Activated CD4-positive, alpha-beta T cell treated with anti-CD3 and anti-CD28 coated beads, Interleukin-2, amount 10 ng/mL, durations not matched to agents 24 days and 14 days (primary cell): ENCODE data around the gene NOTCH3. TPM values are rescaled to one million over a fixed set of nuclear protein-coding genes. Genes with fewer than 3 reads are reported as not detected.

Experiments
- DNase-seq: peaks from one replicate; pipeline ENCODE4 v3.0.0; 2022
- H3K27ac Mint-ChIP-seq: one replicate; pipeline ENCODE4 v1.8.0; 2022; ENCODE audit warnings: mild to moderate bottlenecking, mixed read lengths
- H3K27me3 Mint-ChIP-seq: one replicate; pipeline ENCODE4 v1.8.0; 2022; ENCODE audit warnings: mixed read lengths
- H3K36me3 Mint-ChIP-seq: one replicate; pipeline ENCODE4 v1.8.0; 2022; ENCODE audit warnings: low read depth, mild to moderate bottlenecking, mixed read lengths
- H3K4me1 Mint-ChIP-seq: one replicate; pipeline ENCODE4 v1.8.0; 2021; ENCODE audit warnings: mixed read lengths
- H3K4me3 Mint-ChIP-seq: one replicate; pipeline ENCODE4 v1.8.0; 2022; ENCODE audit warnings: mild to moderate bottlenecking, moderate library complexity, mixed read lengths
- H3K9me3 Mint-ChIP-seq: one replicate; pipeline ENCODE4 v1.8.0; 2021; ENCODE audit warnings: mixed read lengths
- intact Hi-C: fragments of 100-400 bp; cut with micrococcal nuclease; formaldehyde crosslinking; loops from one replicate; pipeline ENCODE4 v1.15.1; 2023
- total RNA-seq: library from RNA; stranded (reverse); gene quantifications from 2 replicates; pipeline ENCODE4 v1.2.3, GENCODE V29; 2022

The NOTCH3 gene
- total RNA-seq, 1 donor from 2014 or later, result not detected

DNA sequence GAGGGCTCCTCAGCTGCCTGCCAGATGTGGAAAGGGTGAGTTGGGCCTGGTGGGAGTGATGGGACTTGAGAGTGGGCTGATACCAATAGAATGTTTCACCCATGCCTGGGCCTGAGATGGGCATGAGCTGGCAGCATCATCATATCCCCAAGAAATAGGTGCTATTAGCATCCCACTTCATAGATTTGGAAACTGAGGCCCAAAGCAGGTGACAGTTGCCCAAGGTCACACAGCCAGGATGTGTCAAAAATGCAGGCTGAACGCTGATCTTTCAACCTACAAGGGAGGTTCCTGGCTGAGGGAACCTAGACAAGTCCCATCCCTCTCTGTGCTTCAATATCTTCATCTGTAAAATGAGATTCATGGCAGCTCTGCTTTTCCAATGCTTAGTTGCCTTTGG lies 89.0 kb downstream of the NOTCH3 start:
- intact Hi-C loops, result loop anchor here (2.0 kb wide), 1 partner anchor 13 kb away; a partner anchor contains a TSS
- no peak for DNase-seq
- Mint-ChIP-seq H3K4me3 (no peak overlapping the region), H3K27me3 (peaks cover 10% of the 10 kb centered on the region), H3K36me3 (peaks cover 5% of the 10 kb centered on the region), H3K27ac (no peak overlapping the region), H3K9me3 (no peaks in the 10 kb centered on the region), H3K4me1 (peaks cover 6% of the 10 kb centered on the region)

DNA sequence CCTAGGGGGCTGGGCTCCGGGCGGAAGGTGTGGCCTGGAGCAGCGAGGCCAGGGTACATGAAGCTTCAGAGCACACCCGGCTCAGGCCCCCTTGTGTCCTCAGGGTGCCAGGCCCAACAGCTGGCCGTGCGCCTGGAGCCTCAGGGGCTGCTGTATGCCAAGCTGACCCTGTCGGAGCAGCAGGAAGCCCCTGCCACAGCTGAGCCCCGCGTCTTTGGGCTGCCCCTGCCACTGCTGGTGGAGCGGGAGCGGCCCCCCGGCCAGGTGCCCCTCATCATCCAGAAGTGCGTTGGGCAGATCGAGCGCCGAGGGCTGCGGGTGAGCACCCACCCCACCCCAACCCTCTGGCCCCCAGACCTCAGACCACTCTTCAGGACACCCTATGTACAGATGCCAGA lies 90.4 kb downstream of the NOTCH3 start:
- no peak overlapping the region for H3K27ac Mint-ChIP-seq
- intact Hi-C loops, result loop anchor here (2.0 kb wide), 1 partner anchor 14 kb away; a partner anchor contains a TSS
- H3K27me3 Mint-ChIP-seq, result peaks cover 21% of the 10 kb centered on the region
- no peaks in the 10 kb centered on the region for H3K36me3 Mint-ChIP-seq
- peaks cover 5% of the 10 kb centered on the region for H3K9me3 Mint-ChIP-seq
- DNase-seq, result no peak
- peaks cover 12% of the 10 kb centered on the region for H3K4me1 Mint-ChIP-seq
- H3K4me3 Mint-ChIP-seq, result no peak overlapping the region

DNA sequence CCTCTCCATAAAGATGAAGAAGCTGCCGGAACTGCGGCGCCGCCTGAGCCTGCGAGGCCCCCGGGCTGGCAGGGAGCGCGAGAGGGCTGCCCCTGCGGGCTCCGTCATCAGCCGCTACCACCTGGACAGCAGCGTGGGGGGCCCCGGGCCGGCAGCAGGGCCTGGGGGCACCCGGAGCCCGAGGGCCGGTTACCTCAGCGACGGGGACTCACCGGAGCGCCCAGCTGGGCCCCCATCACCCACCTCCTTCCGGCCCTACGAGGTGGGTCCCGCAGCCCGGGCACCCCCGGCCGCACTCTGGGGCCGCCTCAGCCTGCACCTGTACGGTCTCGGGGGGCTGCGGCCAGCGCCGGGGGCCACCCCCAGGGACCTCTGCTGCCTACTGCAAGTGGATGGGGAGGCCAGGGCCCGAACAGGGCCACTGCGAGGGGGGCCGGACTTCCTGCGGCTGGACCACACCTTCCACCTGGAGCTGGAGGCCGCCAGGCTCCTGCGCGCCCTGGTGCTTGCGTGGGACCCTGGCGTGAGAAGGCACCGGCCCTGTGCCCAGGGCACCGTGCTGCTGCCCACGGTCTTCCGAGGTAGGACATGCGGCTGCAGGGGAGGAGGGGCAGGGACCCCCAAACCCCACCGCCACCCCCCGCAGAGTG lies 90.9 kb downstream of the NOTCH3 start:
- Mint-ChIP-seq H3K4me3 (no peak overlapping the region), H3K36me3 (no peaks in the 10 kb centered on the region), H3K4me1 (peaks cover 12% of the 10 kb centered on the region), H3K27ac (no peak overlapping the region), H3K27me3 (peaks cover 22% of the 10 kb centered on the region), H3K9me3 (peaks cover 9% of the 10 kb centered on the region)
- DNase-seq, result no peak
- intact Hi-C loops, result loop anchor here (2.0 kb wide), 1 partner anchor 15 kb away; a partner anchor contains a TSS

Other genes with a start within 250 kb of the NOTCH3 start
- not detected in 2 replicates for gene SLC1A6, start 221.1 kb downstream of the NOTCH3 start, total RNA-seq
- gene CASP14, start 151.5 kb downstream of the NOTCH3 start, total RNA-seq, result not detected in 2 replicates
- not detected in 2 replicates for gene OR1I1, start 118.8 kb downstream of the NOTCH3 start, total RNA-seq
- 1.1 and 1.3 TPM in 2 replicates for gene SYDE1, start 93.6 kb downstream of the NOTCH3 start, total RNA-seq
- 0.09 and 0.16 TPM in 2 replicates for gene EPHX3, start 31.5 kb upstream of the NOTCH3 start, total RNA-seq
- gene BRD4, start 131.5 kb upstream of the NOTCH3 start, total RNA-seq, result 109 TPM in 2 replicates
- 55.4 and 56.2 TPM in 2 replicates for gene AKAP8, start 178.8 kb upstream of the NOTCH3 start, total RNA-seq
- gene AKAP8L, start 218.0 kb upstream of the NOTCH3 start, total RNA-seq, result 76.8 and 80.1 TPM in 2 replicates
- gene WIZ, start 249.0 kb upstream of the NOTCH3 start, total RNA-seq, result 36.3 and 36.5 TPM in 2 replicates